Activated CD4-positive, CD25-positive, alpha-beta regulatory T cell treated with anti-CD3 and anti-CD28 coated beads, Interleukin-2, amount 50 U/mL, for 24 hours (primary cell): ENCODE measurements around the gene ABHD2.

Experiments used
- ATAC-seq, 2 donors: fragments of 150-1000 bp; cut with Tn5 transposase; one replicate each; pipeline ENCODE4 v1.10.0; 2021; ENCODE audit warnings: mild to moderate bottlenecking in 1 of 2, moderate library complexity in 1 of 2

ABHD2 gene

DNA sequence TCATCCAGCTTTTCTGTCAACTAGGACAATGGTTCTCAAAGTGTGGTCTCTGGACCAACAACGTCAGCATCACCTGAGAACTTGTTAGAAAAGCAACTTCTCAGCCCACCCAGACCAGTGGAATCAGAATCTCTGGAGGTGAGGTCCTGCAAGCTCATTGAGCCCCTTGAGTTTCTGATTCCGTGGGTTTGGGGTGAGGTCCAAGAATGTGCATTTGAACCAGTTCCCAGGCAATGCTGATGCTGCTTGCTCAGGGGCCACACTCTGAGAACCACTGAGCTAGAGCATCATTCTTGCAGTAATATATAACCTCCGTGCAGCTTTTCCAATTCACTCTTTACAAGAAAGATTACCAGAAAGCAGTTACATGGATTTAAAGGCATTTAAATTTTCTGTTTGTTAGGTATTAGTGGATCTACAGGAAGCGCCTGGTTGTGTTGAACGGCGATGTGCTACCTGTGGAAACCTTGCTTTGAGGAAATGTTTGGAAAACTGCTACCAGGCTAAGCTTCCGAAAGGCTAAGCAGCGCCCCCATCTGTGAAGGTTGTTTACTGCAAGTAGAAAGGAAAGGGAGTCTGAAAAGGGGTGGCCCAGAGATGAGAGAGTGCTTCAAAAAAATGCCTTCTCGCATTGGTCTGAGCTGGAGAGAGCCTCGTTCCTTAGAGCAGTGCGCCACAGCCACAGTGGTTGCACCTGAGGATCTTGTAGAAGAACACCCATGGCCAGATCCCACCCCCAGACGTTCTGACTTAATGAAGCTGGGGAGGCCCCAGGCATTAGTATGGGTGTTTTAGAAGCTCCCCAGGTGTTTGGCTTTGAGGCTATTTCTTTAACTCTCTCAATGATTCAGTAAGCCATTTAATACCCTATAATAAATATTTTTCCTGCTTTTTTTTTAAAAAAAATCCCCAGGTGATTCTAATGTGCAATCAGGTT is 83.1 kb downstream of the ABHD2 start:
- ATAC-seq, result no peak

DNA sequence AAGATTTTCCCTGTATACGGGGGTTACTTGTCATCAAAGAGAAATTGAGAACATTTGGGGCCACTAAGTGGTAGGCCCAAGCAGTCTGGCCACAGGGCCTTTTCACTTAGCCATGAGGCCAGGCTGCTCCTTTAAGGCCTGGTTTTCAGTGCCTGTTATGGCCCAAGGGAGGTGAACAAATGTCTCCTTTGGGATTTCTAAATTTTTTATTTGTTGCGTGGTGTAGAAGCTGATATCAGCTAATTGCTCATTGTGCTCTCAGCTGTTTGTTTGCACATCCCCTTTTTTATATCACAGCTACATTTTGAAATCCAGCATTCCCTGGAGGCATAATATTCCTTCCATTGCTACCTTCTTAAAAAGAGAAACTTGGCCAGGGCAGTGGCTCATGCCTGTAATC is 84.7 kb downstream of the ABHD2 start:
- no peak for ATAC-seq

DNA sequence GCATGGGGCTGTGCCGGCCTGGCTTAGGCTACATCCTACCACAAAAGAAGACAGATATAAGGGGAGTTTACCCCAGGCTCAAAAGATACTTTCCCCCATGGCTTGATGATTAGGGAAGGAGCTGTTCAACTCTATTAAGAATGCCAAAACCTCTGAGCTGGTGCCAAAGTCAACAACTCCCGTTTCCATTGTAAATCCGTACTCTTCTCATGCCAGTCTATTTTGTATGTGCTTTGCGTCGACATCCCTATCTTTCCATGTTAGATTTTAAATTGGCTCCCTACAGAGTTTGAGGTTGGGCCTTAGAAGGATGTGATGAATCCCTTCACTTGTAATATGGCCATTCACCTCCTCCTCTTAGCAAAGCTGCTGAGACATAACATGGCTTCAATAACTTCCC is 86.2 kb downstream of the ABHD2 start:
- no peak for ATAC-seq

DNA sequence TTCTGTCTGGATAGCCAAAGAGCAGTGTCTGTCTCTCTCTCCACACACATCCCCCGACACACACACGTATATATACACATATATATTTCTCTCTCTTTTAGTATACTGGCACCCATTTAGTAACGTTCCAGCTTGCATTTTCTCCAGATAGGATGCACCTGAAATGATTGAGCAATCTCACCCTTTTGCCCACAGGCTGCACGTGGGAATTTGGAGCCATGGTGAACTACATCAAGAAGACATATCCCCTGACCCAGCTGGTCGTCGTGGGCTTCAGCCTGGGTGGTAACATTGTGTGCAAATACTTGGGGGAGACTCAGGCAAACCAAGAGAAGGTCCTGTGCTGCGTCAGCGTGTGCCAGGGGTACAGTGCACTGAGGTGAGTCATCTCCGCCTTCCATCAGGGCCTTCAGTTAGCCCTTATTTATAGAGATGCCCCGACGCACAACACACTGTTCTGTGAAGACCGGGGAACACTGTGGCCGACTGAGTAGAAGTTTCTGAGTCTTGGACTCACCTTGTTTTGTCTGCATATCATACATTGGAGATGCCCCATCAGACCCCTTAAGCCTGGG is 87.4 kb downstream of the ABHD2 start:
- ATAC-seq, result no peak

DNA sequence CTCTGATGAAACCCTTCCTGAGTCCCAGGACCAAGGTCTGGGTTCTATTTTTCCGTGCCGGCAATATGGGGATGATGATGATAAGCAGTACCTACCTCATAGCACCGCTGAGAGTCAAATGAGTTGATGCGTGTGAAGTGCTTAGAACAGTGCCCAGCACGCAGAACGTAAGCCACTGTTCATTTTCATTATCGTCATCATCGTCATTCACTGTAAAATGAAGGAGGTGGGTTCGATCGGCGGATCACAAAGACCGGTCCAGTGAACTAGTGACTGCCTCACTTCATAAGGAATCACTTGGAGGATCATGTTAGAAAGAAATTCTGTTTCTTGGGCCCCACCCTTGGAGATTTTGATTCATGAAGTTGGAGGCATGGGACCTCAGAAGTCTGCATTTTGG is 88.9 kb downstream of the ABHD2 start:
- ATAC-seq, result no peak

DNA sequence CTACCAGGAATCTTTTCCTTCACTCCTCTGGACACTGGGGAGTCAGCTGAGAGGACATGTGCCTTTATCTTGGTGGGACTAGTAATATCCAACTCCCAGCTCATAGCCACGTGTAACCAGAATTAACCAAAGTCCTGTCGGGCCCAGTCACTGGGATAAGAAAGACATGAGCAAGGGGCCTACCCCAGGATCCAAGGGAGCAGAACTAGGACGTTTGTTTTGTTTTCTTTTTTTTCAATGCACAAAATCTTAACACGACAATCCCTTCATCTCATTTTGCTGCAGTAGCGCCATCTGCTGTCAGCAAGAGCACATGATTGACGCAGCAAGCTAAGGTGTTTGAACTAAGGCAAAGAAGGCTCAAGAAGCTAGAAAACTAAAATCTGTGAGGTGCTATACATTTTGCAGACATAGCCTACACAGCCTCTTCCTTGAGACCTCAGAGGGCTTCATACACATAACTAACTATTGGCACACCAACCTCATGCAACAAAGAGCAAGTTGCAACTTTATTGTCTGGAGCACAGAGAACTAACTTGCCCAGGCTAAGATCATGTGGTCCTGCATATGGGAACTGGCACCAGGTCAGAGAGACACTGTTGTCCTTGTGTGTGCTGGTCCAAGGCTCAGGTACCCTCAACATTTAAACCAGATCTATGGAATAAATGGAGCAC is 89.5 kb downstream of the ABHD2 start:
- peak; percentile 39 to 40 for ATAC-seq

DNA sequence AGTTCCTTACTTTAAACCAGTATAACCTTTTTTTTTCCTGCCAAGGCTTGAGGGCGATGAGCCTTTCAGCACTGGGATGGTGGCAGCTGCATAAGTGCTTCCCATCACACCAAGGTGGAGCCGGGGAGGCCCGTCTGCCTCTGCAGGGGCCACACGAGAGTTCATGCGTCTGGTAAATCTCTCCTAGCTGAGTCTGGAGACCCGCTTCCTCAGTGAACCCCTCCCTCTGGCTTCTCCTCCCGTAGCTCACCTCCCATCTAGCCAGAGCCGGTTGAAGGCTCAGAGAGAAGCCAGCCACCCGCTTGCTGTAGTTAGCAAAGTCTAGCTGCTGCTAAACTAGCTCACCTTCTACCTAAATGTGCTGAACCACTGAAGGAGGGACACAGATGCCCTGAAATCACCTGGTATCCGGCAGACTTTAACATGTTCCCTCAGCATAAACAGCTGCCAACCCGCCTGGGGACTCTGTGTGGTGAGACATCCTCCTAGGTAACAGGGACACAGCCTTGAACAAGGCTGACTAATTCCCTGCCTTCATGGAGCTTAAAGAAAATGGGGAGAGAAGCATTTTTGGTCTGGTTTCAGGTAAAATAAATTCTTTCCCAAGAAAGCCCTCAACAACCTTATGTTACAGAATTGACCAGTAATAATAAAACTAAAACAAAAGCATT is 90.2 kb downstream of the ABHD2 start:
- no peak for ATAC-seq

DNA sequence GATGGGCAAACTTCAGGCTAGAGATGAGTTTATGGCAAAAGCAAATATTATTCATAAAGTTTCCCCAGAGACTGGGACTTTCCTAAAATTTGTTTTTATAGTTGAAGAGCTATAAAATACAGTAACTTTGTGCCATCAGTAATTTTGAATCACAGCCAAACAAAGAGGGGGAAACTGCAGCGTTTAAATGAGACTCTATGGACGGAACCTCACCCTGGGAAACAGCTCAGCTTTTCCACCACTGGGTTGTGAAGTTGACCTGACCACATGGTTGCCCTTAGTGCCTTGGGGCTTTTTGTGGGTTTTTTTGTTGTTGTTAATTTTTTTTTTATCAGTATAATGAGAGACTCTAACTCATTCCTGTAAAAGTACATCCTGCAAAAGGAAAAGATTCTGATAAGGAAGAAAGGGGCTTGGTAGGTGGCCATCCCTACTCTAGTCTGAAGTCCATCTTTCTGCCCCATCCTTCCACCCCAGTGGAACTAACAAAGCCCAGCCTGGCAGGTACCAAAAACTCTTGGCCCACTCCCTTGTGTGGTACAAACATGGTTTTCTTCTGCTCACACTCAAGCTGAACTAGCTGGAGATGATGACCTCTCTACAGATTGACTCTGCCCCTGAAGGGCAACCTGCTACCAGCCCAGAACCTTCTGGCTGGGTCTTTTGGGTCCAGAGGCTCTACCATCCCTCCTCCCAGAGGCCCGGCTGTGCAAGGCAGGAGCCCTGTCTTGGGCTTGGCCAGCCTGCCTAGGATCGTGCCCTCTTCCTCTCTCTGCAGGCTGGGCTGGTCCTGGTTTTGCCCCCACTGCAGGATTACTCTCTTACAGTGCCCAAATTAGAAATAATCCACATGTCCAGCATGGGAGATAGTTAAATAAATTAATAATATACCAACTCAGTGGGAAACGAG is 92.0 kb downstream of the ABHD2 start:
- peak; percentile 75 to 80 for ATAC-seq

DNA sequence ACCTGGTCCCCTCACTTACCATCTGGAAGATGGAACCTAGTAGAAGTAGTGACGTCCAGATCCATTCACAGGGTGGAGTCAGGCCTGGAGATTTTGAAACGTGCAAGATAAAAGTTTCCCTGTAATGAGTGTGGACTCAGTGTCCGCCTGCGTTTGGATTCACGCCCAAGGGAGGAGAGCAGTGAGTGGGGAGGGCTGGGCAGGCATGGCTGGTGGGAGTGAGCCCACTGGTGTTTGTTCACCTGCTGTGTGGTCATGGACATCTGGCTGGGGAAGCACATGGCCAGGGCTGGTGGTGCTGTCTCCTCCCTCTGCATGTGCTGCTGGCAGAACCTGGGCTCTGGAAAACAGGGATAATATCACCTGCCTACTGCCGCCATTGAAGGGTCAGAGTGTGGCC is 96.1 kb downstream of the ABHD2 start:
- no peak for ATAC-seq

DNA sequence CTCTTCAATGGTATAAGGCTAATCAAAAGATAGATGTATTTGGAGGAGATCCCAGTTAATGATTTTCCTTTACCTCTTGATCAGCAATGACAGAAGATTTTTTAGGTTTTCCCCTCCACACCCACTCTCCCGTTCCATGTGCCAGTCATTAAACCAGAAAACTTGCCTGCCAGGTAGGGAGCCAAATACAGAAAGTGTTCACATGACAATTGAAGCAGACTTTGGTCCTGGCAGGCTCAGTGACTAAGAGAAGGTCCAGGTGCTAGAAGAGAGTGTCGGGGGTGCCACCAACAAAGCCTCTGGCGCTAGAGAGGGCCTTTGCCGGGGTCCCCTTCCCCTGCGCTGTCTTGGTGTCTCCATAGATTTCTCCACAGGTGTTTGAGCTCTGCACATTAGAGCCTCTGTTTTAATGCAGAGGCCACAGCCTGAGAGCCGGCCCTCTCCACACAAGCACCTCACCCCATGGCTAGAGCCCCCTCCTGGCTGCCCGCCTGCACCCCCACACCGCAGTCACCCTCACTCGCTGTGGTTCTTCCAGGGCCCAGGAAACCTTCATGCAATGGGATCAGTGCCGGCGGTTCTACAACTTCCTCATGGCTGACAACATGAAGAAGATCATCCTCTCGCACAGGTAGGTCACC is 96.8 kb downstream of the ABHD2 start:
- ATAC-seq, result no peak

DNA sequence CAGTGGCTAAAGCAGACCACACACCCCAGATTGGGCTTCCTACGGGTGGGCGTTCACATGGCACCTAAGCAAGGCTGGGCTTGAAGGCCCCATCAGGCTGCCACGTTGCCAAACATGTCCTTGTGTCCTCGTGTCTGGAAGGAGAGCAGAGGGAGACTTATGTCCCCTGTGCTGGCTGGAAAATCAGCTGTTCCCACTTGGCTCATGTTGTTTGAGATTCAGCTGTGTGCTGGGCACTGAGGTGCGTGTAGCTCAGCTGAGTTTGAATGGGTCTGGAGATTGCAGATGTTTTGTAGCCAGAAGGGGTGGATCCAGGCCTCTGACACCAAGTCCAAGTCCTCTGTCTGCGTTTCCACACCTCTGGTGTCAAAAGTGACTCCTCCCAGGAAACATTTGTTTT is 98.5 kb downstream of the ABHD2 start:
- no peak for ATAC-seq

DNA sequence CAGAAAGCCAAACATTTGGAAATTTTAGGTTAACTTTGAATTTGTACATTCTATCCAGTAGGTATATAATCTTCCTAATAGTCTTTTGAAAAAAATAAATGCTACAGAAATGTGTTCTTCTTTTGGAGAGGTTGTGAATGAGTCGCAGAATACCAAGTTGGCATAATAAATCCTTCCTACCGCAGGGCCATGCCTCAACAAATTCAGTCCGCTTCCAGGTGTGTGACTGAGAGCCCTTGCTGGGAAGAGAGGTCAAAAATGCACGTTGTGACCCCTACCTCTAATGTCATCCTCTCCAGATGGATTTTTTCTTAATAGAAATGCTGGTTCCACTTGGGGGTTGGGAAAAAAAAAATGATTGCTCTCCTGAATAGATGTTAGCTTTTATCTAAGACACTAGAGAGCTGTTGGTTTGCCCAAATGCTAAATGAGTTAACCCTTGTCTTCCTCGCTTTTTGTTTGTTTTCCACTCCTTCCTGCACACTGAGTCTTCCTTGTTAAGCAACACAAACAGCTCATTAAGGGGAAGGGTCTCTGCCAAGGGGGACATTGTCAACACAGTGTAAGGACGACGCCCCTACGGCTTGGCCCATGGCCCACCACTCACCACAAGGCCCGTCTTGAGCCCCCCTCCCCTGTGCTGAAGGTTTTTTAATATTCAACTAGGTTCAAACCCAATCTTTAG is 99.2 kb downstream of the ABHD2 start:
- ATAC-seq, result no peak

DNA sequence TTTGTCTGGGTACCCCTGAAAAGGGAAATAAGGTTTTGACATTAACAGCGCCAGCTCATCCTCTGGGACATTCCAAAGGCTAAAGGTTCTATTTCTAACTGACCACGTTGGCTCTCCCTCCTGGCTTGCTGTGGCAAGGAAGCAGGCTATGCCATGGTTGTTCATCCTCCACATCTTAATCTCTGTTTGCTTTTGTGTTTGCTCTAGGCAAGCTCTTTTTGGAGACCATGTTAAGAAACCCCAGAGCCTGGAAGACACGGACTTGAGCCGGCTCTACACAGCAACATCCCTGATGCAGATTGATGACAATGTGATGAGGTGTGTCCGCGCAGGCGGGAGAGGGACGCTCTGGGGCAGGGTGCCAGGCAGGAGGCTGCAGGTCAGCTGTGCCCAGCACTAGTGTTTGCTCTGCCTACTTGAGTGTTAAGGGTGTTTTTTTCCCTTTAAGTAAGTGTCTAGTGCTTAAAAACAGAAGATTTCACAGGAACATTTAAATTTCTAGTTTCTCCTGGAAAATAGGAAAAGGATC is 99.8 kb downstream of the ABHD2 start:
- no peak for ATAC-seq

DNA sequence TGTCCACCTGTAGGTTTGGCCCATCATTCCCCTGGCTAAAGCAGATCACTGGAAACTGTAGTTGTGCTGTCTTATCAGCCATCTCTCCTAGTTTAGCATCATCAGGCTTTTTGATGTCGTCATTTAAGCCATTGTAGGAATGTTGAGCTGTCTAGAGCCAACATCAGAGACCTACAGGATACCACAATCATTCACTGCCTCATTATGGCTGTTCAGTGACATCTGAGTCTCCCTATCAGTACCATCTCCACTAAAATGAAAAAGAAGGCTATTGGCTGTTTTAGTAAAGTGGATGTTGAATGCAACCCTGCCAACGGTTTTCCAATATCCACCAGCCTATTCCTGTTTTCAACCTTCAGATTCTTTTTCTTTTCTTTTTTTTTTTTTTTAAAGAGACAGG is 103.9 kb downstream of the ABHD2 start:
- ATAC-seq, result no peak

DNA sequence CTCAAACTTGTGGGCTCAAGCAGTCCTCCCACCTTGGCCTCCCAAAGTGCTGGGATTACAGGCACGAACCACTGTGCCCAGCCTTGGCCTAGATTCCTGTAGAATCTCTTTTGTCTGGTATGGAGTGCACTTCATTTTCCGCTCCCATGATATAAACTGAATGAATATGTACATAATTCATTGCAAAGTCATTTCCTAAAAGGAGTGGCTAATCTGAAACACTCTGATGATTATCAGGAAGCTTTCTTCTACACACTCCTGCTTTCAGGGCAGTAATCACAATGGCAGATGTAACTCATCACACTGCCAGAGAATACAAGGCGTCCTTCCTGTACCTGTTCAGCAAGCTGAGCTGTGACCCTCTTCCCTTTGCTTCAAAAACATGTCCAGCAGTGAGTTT is 104.5 kb downstream of the ABHD2 start:
- no peak for ATAC-seq

DNA sequence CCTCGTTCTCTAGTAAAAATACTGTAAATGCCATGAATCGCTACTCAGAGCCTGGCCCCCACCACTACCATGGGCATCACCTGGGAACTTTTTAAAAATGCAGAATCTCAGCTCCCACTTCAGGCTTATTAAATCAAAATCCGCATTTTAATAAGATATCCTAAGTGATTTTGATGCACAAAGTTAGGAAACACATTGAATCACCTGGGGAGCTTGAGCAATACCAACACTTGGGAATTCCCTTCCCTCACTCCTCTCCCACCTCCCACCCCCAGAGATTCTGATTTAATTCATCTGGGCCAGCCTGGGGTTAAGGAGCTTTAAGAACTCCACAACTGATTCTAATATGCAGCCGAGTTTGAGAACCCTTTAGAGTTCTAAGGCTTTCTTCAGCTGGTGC is 106.4 kb downstream of the ABHD2 start:
- ATAC-seq, result no peak

DNA sequence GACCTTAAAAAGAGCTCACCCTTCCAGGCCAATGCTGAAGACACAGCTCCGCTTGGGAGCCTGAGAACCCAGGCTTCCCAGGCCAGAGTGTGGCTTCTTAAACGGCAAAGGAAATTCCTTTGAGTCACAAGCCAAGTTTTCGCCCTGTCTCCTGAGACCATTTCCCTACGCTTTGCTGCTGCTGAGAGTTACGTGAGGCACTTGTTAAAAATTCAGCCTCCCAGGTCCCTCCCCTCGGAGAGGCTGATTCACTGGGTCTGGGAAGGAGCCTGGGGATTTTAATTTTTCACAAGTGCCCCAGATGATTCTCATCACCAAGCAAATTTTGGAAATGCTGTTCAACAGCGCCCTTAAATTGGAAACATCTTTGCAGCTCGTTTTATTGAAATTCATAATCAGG is 107.6 kb downstream of the ABHD2 start:
- no peak for ATAC-seq

DNA sequence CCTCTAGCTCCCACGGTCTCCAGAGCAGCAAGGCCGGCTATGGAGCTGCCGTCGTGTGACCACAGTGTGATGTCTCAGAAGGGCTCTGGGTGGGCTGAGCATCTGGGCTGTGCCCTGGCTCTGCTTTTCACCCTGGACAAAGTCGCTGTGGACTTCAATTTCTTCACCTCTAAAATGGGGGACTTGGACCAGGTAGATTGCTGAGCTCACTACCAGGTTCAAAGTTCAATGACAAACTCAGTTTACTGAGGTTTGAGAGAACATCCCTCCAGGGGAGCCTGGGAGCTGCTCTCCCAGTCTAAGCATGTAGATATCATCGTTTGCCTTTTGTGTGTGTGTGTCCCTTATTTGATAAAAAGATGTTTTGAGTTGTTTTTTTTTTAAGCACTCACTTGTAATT is 108.0 kb downstream of the ABHD2 start:
- no peak for ATAC-seq

DNA sequence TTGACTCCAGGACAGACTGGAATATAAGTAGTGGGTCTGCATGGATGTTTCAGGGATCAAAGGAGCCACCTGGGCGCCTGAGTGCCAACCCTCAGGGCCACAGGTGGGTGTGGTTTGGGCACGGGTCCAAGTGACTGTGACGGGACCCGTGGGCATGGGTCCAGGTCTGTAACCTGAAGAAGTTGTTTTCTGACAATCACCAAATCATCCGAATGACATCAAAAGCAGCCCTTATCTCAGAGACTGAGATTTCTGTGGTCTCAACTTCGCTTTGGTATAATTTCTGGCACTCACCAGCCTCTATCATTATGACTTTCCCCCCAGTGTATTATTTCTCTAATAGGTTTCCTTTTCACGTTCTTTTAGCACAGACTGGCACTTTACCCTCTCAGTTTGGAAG is 108.7 kb downstream of the ABHD2 start:
- ATAC-seq, result peak; percentile 76 to 82

DNA sequence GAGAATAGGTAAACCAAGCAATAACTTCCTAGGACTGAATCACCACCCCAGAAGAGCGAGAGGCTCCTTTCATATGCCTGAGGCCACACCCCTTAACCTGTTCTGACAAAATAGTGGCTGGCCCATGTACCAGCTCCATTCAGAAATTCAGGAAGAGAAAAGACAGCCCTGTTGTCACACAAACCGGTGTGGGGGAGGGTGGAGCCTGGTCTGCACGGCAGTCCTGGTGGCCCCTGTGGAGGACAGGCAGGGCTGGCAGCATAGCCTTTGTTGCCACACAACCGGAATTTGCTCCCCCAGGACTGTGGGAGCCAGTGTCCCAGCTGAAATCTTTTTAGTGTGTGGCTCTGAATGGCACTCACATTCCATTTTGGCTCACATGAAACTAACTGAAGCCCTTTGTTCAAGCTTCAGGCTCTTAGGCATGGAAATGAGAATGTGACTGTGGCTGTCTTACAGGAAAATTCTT is 109.3 kb downstream of the ABHD2 start:
- peak; percentile 79 to 81 for ATAC-seq

DNA sequence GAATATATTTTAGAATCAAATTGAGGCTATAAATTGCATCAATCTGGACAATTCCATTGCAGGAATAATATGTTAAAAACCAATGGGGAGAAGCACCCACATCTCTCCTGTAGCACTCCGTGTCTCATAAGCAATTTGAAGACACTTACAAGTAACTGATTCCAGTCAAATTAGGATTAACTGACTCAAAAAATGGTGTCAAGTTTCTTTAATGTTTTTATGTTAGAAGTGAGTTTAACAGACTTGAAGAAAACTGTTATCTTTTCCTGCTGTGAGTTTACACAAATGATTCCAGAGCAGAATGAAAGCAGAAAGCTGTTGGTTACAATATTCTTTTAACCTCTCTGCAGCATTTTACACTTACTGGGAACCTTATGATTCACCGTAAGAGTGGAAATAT is 109.9 kb downstream of the ABHD2 start:
- no peak for ATAC-seq
